ENCODE measurements around the gene DOK3. TPM values are rescaled to one million over a fixed set of nuclear protein-coding genes. Genes with fewer than 3 reads are reported as not detected.

Gene DOK3
- polyA plus RNA-seq, 3 donors = 62.8 to 196 (median 98.3) TPM

- Histone ChIP-seq H2AFZ (ENCODE audit: insufficient read depth, low read depth, low read length, poor library complexity, severe bottlenecking) (no peak overlapping the region), H3K36me3 (replicated peaks in 1 of 2; ENCODE audit: control insufficient read depth in 1 of 2, insufficient read depth in 2 of 2, low read length in 2 of 2) (peaks cover 7 to 14% of the 10 kb centered on the region in 2 donors), H3K27me3 (ENCODE audit: control insufficient read depth in 2 of 2, insufficient read depth in 2 of 2, low read length in 2 of 2) (peaks cover 0 to 17% of the 10 kb centered on the region in 2 donors), H3K79me2 (ENCODE audit: insufficient read depth, low read length) (peaks cover 34% of the 10 kb centered on the region), H4K20me1 (ENCODE audit: insufficient read depth, low read length) (peaks cover 20% of the 10 kb centered on the region), H3K4me1 (ENCODE audit: control insufficient read depth in 1 of 2, insufficient read depth in 2 of 2, low read length in 2 of 2) (peaks cover 65 to 75% of the 10 kb centered on the region in 2 donors), H3K9ac (ENCODE audit: insufficient read depth, low read length, poor library complexity, severe bottlenecking) (peak overlapping the region; percentile 81), H3K4me2 (replicated peaks; ENCODE audit: extremely low read depth, low read length, poor library complexity, severe bottlenecking) (peak overlapping the region; percentile 94), H3K9me3 (replicated peaks in 1 of 2; ENCODE audit: control insufficient read depth in 1 of 2, insufficient read depth in 1 of 2, low read length in 2 of 2) (no peaks in the 10 kb centered on the region), H3K4me3 (replicated peaks in 1 of 3; ENCODE audit: low read depth in 2 of 3, low read length in 3 of 3) (peak overlapping the region; percentile 70 to 84 (median 81)), H3K27ac (ENCODE audit: low read depth in 1 of 2, low read length in 2 of 2) (peak overlapping the region; percentile 96 to 98)
- 77% methylated on average over 12 of the region's 12 CpGs for WGBS (ENCODE audit: insufficient coverage)
- Mint-ChIP-seq H3K9me3 (peaks cover 0 to 3% (median 0%) of the 10 kb centered on the region in 7 donors), H3K27me3 (ENCODE audit: low read depth in 3 of 3) (peaks cover 19 to 30% (median 21%) of the 10 kb centered on the region in 3 donors), H3K4me1 (peaks cover 61% of the 10 kb centered on the region), H3K36me3 (peaks cover 16 to 25% of the 10 kb centered on the region in 2 donors), H3K4me3 (peak overlapping the region; percentile 76 to 78), H3K27ac (peak overlapping the region; percentile 97 to 99 (median 98))
- intact Hi-C loops (cut with micrococcal nuclease) = loop anchor here (5.0 to 10.0 kb wide), 4 partner anchors 39 to 184 kb away; partner anchors contain the start of genes MXD3 (in 1 of the 2) and PFN3 (in 1 of the 2)
- TF ChIP-seq CTCF (IDR thresholded peaks at IDR 0.05) = peak; percentile 34
- peak in 1 of 3 donors; percentile 31 for DNase-seq
Measured at GRCh38 chr5:177496070-177496726, 13.4 kb downstream of the DOK3 start.

DNA sequence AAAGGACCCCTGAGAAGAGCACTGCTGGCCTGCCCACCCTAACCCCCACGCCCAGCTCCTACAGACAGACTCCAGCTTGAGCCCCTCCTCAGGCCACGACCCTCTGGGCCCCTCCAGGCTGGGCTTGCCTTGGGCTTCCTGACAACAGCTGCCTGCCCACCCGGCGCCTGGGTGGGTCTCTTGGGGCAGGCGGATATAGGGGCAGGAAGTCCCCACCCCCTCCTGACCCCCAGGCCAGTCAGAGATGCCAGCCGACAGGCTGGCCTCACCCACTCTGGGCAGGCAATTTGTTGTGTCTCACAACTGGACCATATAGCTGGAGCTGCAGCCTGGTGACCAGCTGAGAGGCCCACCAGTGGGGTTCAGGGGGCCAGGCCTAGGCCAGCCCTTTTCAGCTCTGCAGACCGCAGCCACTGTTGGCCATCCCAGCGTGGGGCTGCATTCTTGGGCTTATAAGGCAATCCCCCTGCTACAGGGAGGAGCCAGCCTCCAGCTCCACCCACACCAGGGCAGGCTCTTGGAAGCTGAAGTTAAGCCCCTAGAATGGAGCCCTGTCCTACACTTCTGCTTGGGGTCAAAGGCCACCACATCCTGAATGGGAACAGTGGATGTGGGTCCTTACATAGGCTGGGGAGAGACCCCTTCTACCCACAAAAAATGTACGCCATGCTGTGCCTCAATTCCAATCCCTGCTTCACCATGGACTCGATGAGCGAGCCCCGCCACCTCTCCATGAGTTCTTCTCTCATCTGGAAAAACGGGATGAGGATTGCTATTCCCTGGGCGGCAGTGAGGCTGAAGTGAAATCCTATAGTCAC lies 14.2 kb downstream of the DOK3 start:
- H3K4me1 ChIP-seq (ENCODE audit: control insufficient read depth in 1 of 2, insufficient read depth in 2 of 2, low read length in 2 of 2) = peaks cover 65 to 75% of the 10 kb centered on the region in 2 donors
- Mint-ChIP-seq H3K27ac (peak overlapping the region; percentile 97 to 99 (median 98)), H3K4me3 (peak overlapping the region; percentile 76 to 78), H3K4me1 (peaks cover 62% of the 10 kb centered on the region), H3K36me3 (peaks cover 22 to 32% of the 10 kb centered on the region in 2 donors), H3K27me3 (ENCODE audit: low read depth in 3 of 3) (peaks cover 19 to 27% (median 20%) of the 10 kb centered on the region in 3 donors), H3K9me3 (peaks cover 0 to 3% (median 0%) of the 10 kb centered on the region in 7 donors)
- intact Hi-C loops (cut with micrococcal nuclease) = loop anchor here (2.0 to 10.0 kb wide), 7 partner anchors 13 to 183 kb away; partner anchors contain the start of genes DOK3 (in 1 of the 2), GRK6 (in 1 of the 2), MXD3 (in 1 of the 2) and PFN3 (in 1 of the 2)
- TF ChIP-seq CTCF (IDR thresholded peaks at IDR 0.05) = no peak
- H4K20me1 ChIP-seq (ENCODE audit: insufficient read depth, low read length) = peaks cover 17% of the 10 kb centered on the region
- peak overlapping the region; percentile 94 for H3K4me2 ChIP-seq (replicated peaks; ENCODE audit: extremely low read depth, low read length, poor library complexity, severe bottlenecking)
- WGBS (ENCODE audit: insufficient coverage) = 59% methylated on average over 12 of the region's 14 CpGs
- H2AFZ ChIP-seq (ENCODE audit: insufficient read depth, low read depth, low read length, poor library complexity, severe bottlenecking) = no peak overlapping the region
- H3K9ac ChIP-seq (ENCODE audit: insufficient read depth, low read length, poor library complexity, severe bottlenecking) = peak overlapping the region; percentile 81
- peak in 2 of 3 donors; percentile 36 to 49 for DNase-seq
- H3K27me3 ChIP-seq (ENCODE audit: control insufficient read depth in 2 of 2, insufficient read depth in 2 of 2, low read length in 2 of 2) = peaks cover 0 to 17% of the 10 kb centered on the region in 2 donors
- peak overlapping the region; percentile 96 to 98 for H3K27ac ChIP-seq (ENCODE audit: low read depth in 1 of 2, low read length in 2 of 2)
- peak overlapping the region in 2 of 3 experiments; percentile 12 to 84 for H3K4me3 ChIP-seq (replicated peaks in 1 of 3; ENCODE audit: low read depth in 2 of 3, low read length in 3 of 3)
- H3K36me3 ChIP-seq (replicated peaks in 1 of 2; ENCODE audit: control insufficient read depth in 1 of 2, insufficient read depth in 2 of 2, low read length in 2 of 2) = peaks cover 14 to 21% of the 10 kb centered on the region in 2 donors
- H3K9me3 ChIP-seq (replicated peaks in 1 of 2; ENCODE audit: control insufficient read depth in 1 of 2, insufficient read depth in 1 of 2, low read length in 2 of 2) = no peaks in the 10 kb centered on the region
- peaks cover 34% of the 10 kb centered on the region for H3K79me2 ChIP-seq (ENCODE audit: insufficient read depth, low read length)

Data from CD14-positive monocyte (primary cell).